Keratinocyte (primary cell): ENCODE results near the gene COPS3.

Source experiments
- CTCF ChIP-seq, 3 experiments: IDR thresholded peaks in 1 of 3; conservative IDR thresholded peaks in 1 of 3; optimal IDR thresholded peaks in 1 of 3; 2 replicates in 2 of 3; 3 replicates in 1 of 3; pipeline versions ENCODE3 to v1.5.1; 2011; ENCODE audit warnings: low read length in 3 of 3, mild to moderate bottlenecking in 3 of 3, moderate library complexity in 2 of 3, control low read depth in 1 of 3, inconsistent platforms in 1 of 3; ENCODE audit not compliant: insufficient read depth in 2 of 3; ENCODE audit errors: extremely low read depth in 1 of 3
- EZH2 ChIP-seq: IDR thresholded peaks from one replicate; pipeline ENCODE4 v1.6.1; 2012; ENCODE audit warnings: inconsistent platforms, mild to moderate bottlenecking, low read length, moderate library complexity

DNA sequence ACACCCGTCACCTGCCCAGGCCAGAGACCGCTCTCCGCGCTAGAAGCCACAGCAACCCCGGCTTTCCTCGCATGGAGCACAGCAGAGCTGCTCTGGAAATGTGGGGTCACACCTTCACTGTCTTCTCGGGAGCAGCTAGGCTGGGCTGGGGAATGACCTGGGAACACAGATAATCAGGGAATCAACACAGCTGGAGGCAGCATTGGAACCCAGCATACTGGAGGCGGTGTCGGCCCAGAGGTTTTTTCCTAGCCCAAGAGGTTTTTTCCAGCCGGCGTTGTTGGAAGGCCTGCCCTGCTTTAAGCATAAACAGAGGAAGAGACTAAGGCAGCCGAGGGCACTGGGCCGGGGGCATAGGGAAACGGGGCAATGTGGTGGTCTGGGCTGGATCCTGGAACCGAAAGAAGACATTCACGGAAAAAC, 74.1 kb downstream of the COPS3 start:
- TF ChIP-seq CTCF (optimal IDR thresholded peaks at IDR 0.05 in 1 of 3, IDR thresholded peaks at IDR 0.05 in 1 of 3, conservative IDR thresholded peaks at IDR 0.05 in 1 of 3; ENCODE audit: extremely low read depth in 1 of 3, insufficient read depth in 2 of 3, low read length in 3 of 3), result no peak
- no peak for TF ChIP-seq EZH2
